Cortex of kidney (tissue), 1 donor: ENCODE data around the gene SYTL2.

Experiments
- DNase-seq: peaks from one replicate; lab custom pipeline; 2025; lab: John Stamatoyannopoulos, UW

SYTL2 gene

GRCh38 chr11:85826116-85826855, 15.3 kb upstream of the SYTL2 start:
- DNase-seq = no peak

- no peak for DNase-seq
Measured at GRCh38 chr11:85825616-85826015, 14.7 kb upstream of the SYTL2 start.

- no peak for DNase-seq
Measured at GRCh38 chr11:85823816-85824215, 12.9 kb upstream of the SYTL2 start.

GRCh38 chr11:85822814-85823213, 11.9 kb upstream of the SYTL2 start:
- no peak for DNase-seq

- no peak for DNase-seq
Measured at GRCh38 chr11:85821636-85822035, 10.7 kb upstream of the SYTL2 start.

GRCh38 chr11:85819441-85819840, 8.5 kb upstream of the SYTL2 start:
- no peak for DNase-seq

GRCh38 chr11:85815186-85815931, 4.4 kb upstream of the SYTL2 start:
- no peak for DNase-seq

GRCh38 chr11:85813721-85814120, 2.8 kb upstream of the SYTL2 start:
- DNase-seq = no peak

- DNase-seq = no peak
Measured at GRCh38 chr11:85811624-85812023, 683 bp upstream of the SYTL2 start.

GRCh38 chr11:85810521-85810870, 445 bp downstream of the SYTL2 start:
- no peak for DNase-seq

GRCh38 chr11:85809863-85810262, 1.1 kb downstream of the SYTL2 start:
- DNase-seq = no peak

- no peak for DNase-seq
Measured at GRCh38 chr11:85809191-85809590, 1.8 kb downstream of the SYTL2 start.

- no peak for DNase-seq
Measured at GRCh38 chr11:85806876-85807275, 4.1 kb downstream of the SYTL2 start.

GRCh38 chr11:85806016-85806415, 4.9 kb downstream of the SYTL2 start:
- no peak for DNase-seq

GRCh38 chr11:85805387-85805786, 5.6 kb downstream of the SYTL2 start:
- DNase-seq = no peak

GRCh38 chr11:85803920-85804319, 7.0 kb downstream of the SYTL2 start:
- DNase-seq = no peak

GRCh38 chr11:85803303-85803702, 7.6 kb downstream of the SYTL2 start:
- DNase-seq = no peak

- no peak for DNase-seq
Measured at GRCh38 chr11:85801527-85801926, 9.4 kb downstream of the SYTL2 start.

- no peak for DNase-seq
Measured at GRCh38 chr11:85800595-85801342, 10.2 kb downstream of the SYTL2 start.

GRCh38 chr11:85799142-85799541, 11.8 kb downstream of the SYTL2 start:
- no peak for DNase-seq

- DNase-seq = no peak
Measured at GRCh38 chr11:85798361-85798760, 12.6 kb downstream of the SYTL2 start.

GRCh38 chr11:85795712-85796487, 15.0 kb downstream of the SYTL2 start:
- no peak for DNase-seq
